Smooth muscle cell (in vitro differentiated cells): Measurements from ENCODE around the gene CXCL13. TPM values are rescaled to one million over a fixed set of nuclear protein-coding genes. Genes with fewer than 3 reads are reported as not detected.

ENCODE experiments used
- DNase-seq: peaks from one replicate; lab custom pipeline; 2025; ENCODE audit not compliant: unreplicated experiment; lab: John Stamatoyannopoulos, UW
- H2AFZ ChIP-seq: fragments of 200-600 bp; sonication (generic); 2 replicates; pipeline ENCODE4 v1.6.0; 2016; ENCODE audit warnings: antibody characterized with exemption, low read depth, mild to moderate bottlenecking
- H3F3A ChIP-seq: fragments of 200-600 bp; sonication (generic); 2 replicates; pipeline ENCODE4 v1.6.0; 2017; ENCODE audit warnings: antibody characterized with exemption, low read depth
- H3K27ac ChIP-seq: fragments of 200-600 bp; sonication (generic); 2 replicates; pipeline ENCODE4 v1.5.1; 2016; ENCODE audit warnings: low read depth, mild to moderate bottlenecking
- H3K27me3 ChIP-seq: fragments of 200-600 bp; sonication (generic); 2 replicates; pipeline ENCODE4 v1.6.1; 2016; ENCODE audit warnings: low read depth, mild to moderate bottlenecking
- H3K36me3 ChIP-seq: fragments of 200-600 bp; sonication (generic); 2 replicates; pipeline ENCODE4 v1.5.1; 2016; ENCODE audit warnings: low read depth
- H3K4me1 ChIP-seq: fragments of 200-600 bp; sonication (generic); 2 replicates; pipeline ENCODE4 v1.5.1; 2016; ENCODE audit warnings: low read depth
- H3K4me2 ChIP-seq: fragments of 200-600 bp; sonication (generic); 2 replicates; pipeline ENCODE4 v1.6.0; 2016; ENCODE audit warnings: mild to moderate bottlenecking
- H3K4me3 ChIP-seq: fragments of 200-600 bp; sonication (generic); 2 replicates; pipeline ENCODE4 v1.5.1; 2016; ENCODE audit warnings: mild to moderate bottlenecking
- H3K79me2 ChIP-seq: fragments of 200-600 bp; sonication (generic); 2 replicates; pipeline ENCODE4 v1.6.0; 2016; ENCODE audit warnings: low read depth, mild to moderate bottlenecking
- H3K9ac ChIP-seq: fragments of 200-600 bp; sonication (generic); 2 replicates; pipeline ENCODE4 v1.6.0; 2016; ENCODE audit warnings: low read depth
- H3K9me3 ChIP-seq: fragments of 200-600 bp; sonication (generic); replicated peaks from 2 replicates; pipeline ENCODE4 v1.5.1; 2016; ENCODE audit warnings: low read depth
- H4K20me1 ChIP-seq: fragments of 200-600 bp; sonication (generic); 2 replicates; pipeline ENCODE4 v1.6.0; 2016; ENCODE audit warnings: low read depth
- WGBS: methylation state at CpG from one replicate; pipeline ENCODE4 v1.1.7; 2016; ENCODE audit warnings: low lambda C conversion rate; 5-methylcytosine and 5-hydroxymethylcytosine counted together
- polyA plus RNA-seq: library from polyadenylated mRNA; unstranded; fragments of >200 nt; fragmentation: Nextera tagmentation; extraction: Ambion mirVana; gene quantifications from 2 replicates; pipeline ENCODE4 v1.2.1, GENCODE V29; 2016
- total RNA-seq: library from RNA; depleted of rRNA; stranded (reverse); fragments of >200 nt; gene quantifications from 2 replicates; pipeline ENCODE4 v1.2.3, GENCODE V29; 2014
- TF ChIP-seq, protein P1 (sequence below): fragments of 200-600 bp; sonication (generic); IDR thresholded peaks from 2 replicates; pipeline ENCODE4 v1.5.1; 2017; ENCODE audit warnings: borderline replicate concordance, mild to moderate bottlenecking, antibody characterized with exemption; ENCODE audit not compliant: insufficient read depth, poor library complexity, severe bottlenecking

The CXCL13 gene
- total and polyA plus RNA-seq, 2 experiments from 2014 or later, result not detected

DNA sequence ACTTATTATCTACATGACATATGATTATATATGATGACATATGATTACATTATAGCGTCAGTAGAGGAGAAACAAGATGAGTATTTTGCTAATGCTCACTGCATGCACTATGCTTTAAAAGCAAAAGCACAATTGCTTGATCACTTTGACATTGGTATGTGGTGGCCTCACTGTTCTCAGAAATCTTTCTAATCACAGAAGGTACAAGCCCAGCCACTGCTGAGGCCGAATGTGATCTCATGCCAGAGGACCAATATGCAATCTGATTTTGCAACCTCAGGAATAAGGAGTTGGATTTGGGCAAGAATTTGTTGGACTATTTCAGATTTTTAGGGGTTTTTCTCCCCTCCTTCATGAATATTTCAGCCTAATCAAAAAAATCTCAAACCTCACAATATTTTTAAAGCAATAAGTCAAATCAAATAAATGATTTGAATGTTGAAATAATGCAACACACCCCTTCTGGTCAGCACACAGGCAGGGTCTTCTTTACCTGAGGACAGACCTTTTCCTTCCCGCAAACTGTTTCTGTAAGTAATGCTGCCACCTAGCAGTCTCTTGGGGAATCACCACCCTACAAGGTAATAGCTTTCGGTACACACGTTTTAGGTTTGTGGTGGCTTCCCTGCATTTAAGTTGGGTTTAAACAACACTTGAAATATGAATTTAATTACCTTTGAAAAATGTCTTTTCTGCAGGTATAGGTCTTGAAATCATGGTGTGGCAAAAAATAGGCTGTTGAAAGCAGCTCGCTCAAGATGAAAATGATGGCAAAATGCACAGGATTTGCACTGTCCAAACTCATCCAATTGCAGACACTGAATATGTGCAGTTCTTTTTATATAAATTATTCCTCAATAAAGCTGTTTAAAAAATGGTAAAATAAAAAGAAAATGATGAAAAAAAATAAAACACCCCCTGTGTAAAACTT, 4.8 kb upstream of the CXCL13 start:
- Histone ChIP-seq H3K79me2 (no peaks in the 10 kb centered on the region), H3K4me1 (no peaks in the 10 kb centered on the region), H3K9me3 (no peaks in the 10 kb centered on the region), H3F3A (no peaks in the 10 kb centered on the region), H3K27me3 (peaks cover 19% of the 10 kb centered on the region), H3K27ac (no peak overlapping the region), H3K36me3 (no peaks in the 10 kb centered on the region), H3K4me2 (no peak overlapping the region), H4K20me1 (no peaks in the 10 kb centered on the region), H3K4me3 (no peak overlapping the region), H2AFZ (no peak overlapping the region), H3K9ac (no peak overlapping the region)
- 24% methylated on average over 6 of the region's 6 CpGs for WGBS
- DNase-seq, result no peak
- TF ChIP-seq, protein P1, sequence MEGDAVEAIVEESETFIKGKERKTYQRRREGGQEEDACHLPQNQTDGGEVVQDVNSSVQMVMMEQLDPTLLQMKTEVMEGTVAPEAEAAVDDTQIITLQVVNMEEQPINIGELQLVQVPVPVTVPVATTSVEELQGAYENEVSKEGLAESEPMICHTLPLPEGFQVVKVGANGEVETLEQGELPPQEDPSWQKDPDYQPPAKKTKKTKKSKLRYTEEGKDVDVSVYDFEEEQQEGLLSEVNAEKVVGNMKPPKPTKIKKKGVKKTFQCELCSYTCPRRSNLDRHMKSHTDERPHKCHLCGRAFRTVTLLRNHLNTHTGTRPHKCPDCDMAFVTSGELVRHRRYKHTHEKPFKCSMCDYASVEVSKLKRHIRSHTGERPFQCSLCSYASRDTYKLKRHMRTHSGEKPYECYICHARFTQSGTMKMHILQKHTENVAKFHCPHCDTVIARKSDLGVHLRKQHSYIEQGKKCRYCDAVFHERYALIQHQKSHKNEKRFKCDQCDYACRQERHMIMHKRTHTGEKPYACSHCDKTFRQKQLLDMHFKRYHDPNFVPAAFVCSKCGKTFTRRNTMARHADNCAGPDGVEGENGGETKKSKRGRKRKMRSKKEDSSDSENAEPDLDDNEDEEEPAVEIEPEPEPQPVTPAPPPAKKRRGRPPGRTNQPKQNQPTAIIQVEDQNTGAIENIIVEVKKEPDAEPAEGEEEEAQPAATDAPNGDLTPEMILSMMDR, result peak; percentile 88

DNA sequence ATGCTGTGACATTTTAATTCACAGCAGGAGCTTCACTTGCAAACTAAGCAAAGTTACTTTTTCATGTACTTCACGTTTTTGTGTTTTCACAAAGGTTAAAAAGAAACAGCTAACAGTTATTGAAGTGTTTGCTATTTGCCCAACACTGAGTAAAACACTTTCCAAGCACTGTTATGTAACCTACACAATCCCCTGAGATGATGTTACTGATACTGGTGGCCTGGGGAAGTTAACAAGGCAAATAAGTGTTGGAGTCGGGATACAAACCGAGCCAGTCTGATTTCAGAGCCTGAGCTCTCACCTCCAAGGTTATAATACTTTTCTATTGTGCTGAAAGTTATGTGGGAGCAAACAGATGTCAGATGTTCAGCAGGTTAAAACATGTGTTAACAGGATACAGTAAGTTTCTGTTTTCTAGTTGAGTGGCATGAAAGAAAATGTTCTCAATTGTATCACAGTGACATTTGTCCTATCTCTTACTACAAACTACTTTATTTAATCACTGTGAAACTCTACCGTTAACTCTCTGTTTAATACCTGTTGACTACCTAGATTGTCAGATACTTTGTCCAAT, 3.9 kb upstream of the CXCL13 start:
- Histone ChIP-seq H3K4me1 (no peaks in the 10 kb centered on the region), H3K27ac (no peak overlapping the region), H3K4me2 (no peak overlapping the region), H3K36me3 (no peaks in the 10 kb centered on the region), H3K4me3 (no peak overlapping the region), H3F3A (no peaks in the 10 kb centered on the region), H3K27me3 (peaks cover 19% of the 10 kb centered on the region), H3K9me3 (no peaks in the 10 kb centered on the region), H2AFZ (no peak overlapping the region), H3K79me2 (no peaks in the 10 kb centered on the region), H3K9ac (no peak overlapping the region), H4K20me1 (no peaks in the 10 kb centered on the region)
- DNase-seq, result no peak
- TF ChIP-seq, protein P1, result no peak
- 70% methylated on average over 4 of the region's 4 CpGs for WGBS

DNA sequence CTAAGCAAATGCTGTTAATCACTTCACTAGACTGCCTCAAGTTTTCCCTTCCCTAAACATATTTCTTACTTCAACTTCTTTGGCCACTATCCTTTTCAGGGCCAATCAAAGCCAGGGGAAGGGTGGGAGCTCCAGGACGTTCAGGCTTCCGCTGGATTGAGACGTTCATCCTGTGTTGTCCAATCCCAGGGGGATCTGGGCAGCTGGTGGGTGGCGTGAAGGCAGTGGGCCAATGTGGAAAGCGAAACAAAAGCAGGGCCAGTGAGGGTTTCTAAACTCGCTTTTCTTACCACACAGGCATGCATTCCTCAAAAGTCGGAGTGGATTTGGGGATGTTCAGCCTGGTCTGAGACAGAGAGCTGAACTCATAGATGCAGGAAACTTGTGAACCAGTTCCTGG, 7.6 kb downstream of the CXCL13 start:
- Histone ChIP-seq H3K36me3 (no peaks in the 10 kb centered on the region), H3K27me3 (no peaks in the 10 kb centered on the region), H3K79me2 (no peaks in the 10 kb centered on the region), H2AFZ (no peak overlapping the region), H4K20me1 (no peaks in the 10 kb centered on the region), H3K9ac (no peak overlapping the region), H3K27ac (no peak overlapping the region), H3K4me2 (no peak overlapping the region), H3K4me3 (no peak overlapping the region), H3F3A (no peaks in the 10 kb centered on the region), H3K9me3 (no peaks in the 10 kb centered on the region), H3K4me1 (no peaks in the 10 kb centered on the region)
- TF ChIP-seq, protein P1, result no peak
- DNase-seq, result no peak
- 91% methylated on average over 7 of the region's 7 CpGs for WGBS
